Transverse colon (tissue), 4 donors: Measurements from ENCODE around the gene NECTIN4. TPM values are rescaled to one million over a fixed set of nuclear protein-coding genes. Genes with fewer than 3 reads are reported as not detected.

Experiments
- DNase-seq: peaks from one replicate; pipeline ENCODE4 v3.0.0-alpha.2; 2019
- H3K27ac ChIP-seq, 4 donors: fragments of 200-600 bp; sonication (generic); 2 replicates each; pipeline ENCODE4 v1.5.1; 2016 to 2018; ENCODE audit warnings: inconsistent platforms in 4 of 4
- H3K27me3 ChIP-seq: fragments of 200-600 bp; sonication (generic); 2 replicates; pipeline ENCODE4 v1.5.1; 2017; ENCODE audit warnings: inconsistent platforms
- H3K36me3 ChIP-seq, 4 donors: fragments of 200-600 bp; sonication (generic); 2 replicates each; pipeline ENCODE4 v1.5.1; 2017 to 2019; ENCODE audit warnings: inconsistent platforms in 4 of 4
- H3K4me1 ChIP-seq, 4 donors: fragments of 200-600 bp; sonication (generic); 2 replicates each; pipeline ENCODE4 v1.5.1; 2017 to 2020; ENCODE audit warnings: inconsistent platforms in 4 of 4
- H3K4me3 ChIP-seq, 4 donors: fragments of 200-600 bp; sonication (generic); 1 replicate in 1 of 4; 2 replicates in 3 of 4; pipeline versions ENCODE4 v1.5.1 to v1.6.1; 2017 to 2019; ENCODE audit warnings: inconsistent platforms in 4 of 4
- H3K9me3 ChIP-seq, 2 donors: fragments of 200-600 bp; sonication (generic); 2 replicates each; pipeline ENCODE4 v1.5.1; 2017 to 2019; ENCODE audit warnings: inconsistent platforms in 2 of 2
- CTCF ChIP-seq, 5 experiments: fragments of 200-600 bp in 3 of 5; fragments of 450-650 bp in 2 of 5; sonication (generic) in 3 of 5; IDR thresholded peaks; 1 replicate in 2 of 5; 2 replicates in 3 of 5; pipeline ENCODE4 v1.5.1; 2016 to 2017; ENCODE audit warnings: antibody characterized with exemption in 5 of 5, inconsistent platforms in 3 of 5, mild to moderate bottlenecking in 2 of 5, moderate library complexity in 1 of 5
- EP300 ChIP-seq: sonication (generic); formaldehyde crosslinking; IDR thresholded peaks from one replicate; pipeline ENCODE4 v1.6.1; 2017; ENCODE audit warnings: antibody characterized with exemption, low read depth
- POLR2A ChIP-seq: fragments of 450-650 bp; IDR thresholded peaks from one replicate; pipeline ENCODE4 v1.6.1; 2016; ENCODE audit warnings: antibody characterized with exemption, mild to moderate bottlenecking, moderate library complexity
- POLR2AphosphoS5 ChIP-seq, 3 donors: sonication (generic); formaldehyde crosslinking; IDR thresholded peaks; one replicate each; pipeline ENCODE4 v1.6.1; 2016; ENCODE audit warnings: antibody characterized with exemption in 3 of 3
- WGBS, 2 donors: methylation state at CpG; one replicate each; pipeline ENCODE4 v1.1.5; 2018; ENCODE audit warnings: low coverage in 1 of 2; 5-methylcytosine and 5-hydroxymethylcytosine counted together
- in situ Hi-C, 4 donors: fragments of 200-750 bp; cut with MboI; loops; one replicate each; pipeline versions ENCODE4 v1.15.0 to v1.15.1; 2017; ENCODE audit warnings: low sequenced_read_pairs in 3 of 4, low pct_ligation_motif_present in 1 of 4, low pct_unique_long_range_greater_than_20kb in 1 of 4
- intact Hi-C: fragments of 100-400 bp; cut with DNase I; formaldehyde crosslinking; loops from one replicate; pipeline ENCODE4 v1.15.1; 2023; ENCODE audit warnings: low total_unique reads
- total RNA-seq, 4 donors: library from RNA; depleted of rRNA; stranded (reverse); fragments of >200 nt; gene quantifications; one replicate each; pipeline ENCODE4 v1.1.0, GENCODE V29; 2016

NECTIN4 gene
- total RNA-seq, 4 donors from 2014 or later, result 0.37 to 4.0 (median 0.82) TPM; not detected in 1

- DNase-seq, result no peak
- no peak overlapping the region for H3K4me3 ChIP-seq
- intact Hi-C loops, result no loop called here
- in situ Hi-C loops, result no loop called here
- no peaks in the 10 kb centered on the region for H3K9me3 ChIP-seq
- TF ChIP-seq POLR2A (no peak), EP300 (no peak), CTCF (IDR thresholded peaks at IDR 0.05) (no peak), POLR2AphosphoS5 (IDR thresholded peaks at IDR 0.05) (no peak)
- H3K27me3 ChIP-seq, result no peaks in the 10 kb centered on the region
- 72 to 91% methylated on average over 4 to 12 of the region's 12 CpGs for WGBS, 2 donors
- H3K27ac ChIP-seq, result no peak overlapping the region
- H3K36me3 ChIP-seq, result no peaks in the 10 kb centered on the region
- H3K4me1 ChIP-seq, result peaks cover 26 to 64% (median 33%) of the 10 kb centered on the region in 4 donors
Measured at GRCh38 chr1:161115132-161115711, 25.9 kb upstream of the NECTIN4 start.

- in situ Hi-C loops (no loop called here), intact Hi-C loops (no loop called here)
- Histone ChIP-seq H3K36me3 (no peaks in the 10 kb centered on the region), H3K4me1 (peaks cover 22 to 58% (median 28%) of the 10 kb centered on the region in 4 donors), H3K27me3 (no peaks in the 10 kb centered on the region), H3K27ac (no peak overlapping the region), H3K9me3 (no peaks in the 10 kb centered on the region), H3K4me3 (no peak overlapping the region)
- 77 to 83% methylated on average over 2 of the region's 2 CpGs for WGBS, 2 donors
- DNase-seq, result no peak
- TF ChIP-seq CTCF (IDR thresholded peaks at IDR 0.05) (no peak), POLR2AphosphoS5 (IDR thresholded peaks at IDR 0.05) (no peak), EP300 (no peak), POLR2A (no peak)
Measured at GRCh38 chr1:161114556-161114955, 25.2 kb upstream of the NECTIN4 start.

- no peak overlapping the region for H3K27ac ChIP-seq
Measured at GRCh38 chr1:161113915-161114314, 24.6 kb upstream of the NECTIN4 start.

GRCh38 chr1:161111527-161111926, 22.2 kb upstream of the NECTIN4 start:
- Histone ChIP-seq H3K27me3 (no peaks in the 10 kb centered on the region), H3K27ac (no peak overlapping the region), H3K36me3 (no peaks in the 10 kb centered on the region), H3K9me3 (no peaks in the 10 kb centered on the region), H3K4me1 (peaks cover 6 to 39% (median 9%) of the 10 kb centered on the region in 4 donors), H3K4me3 (no peak overlapping the region)
- DNase-seq, result no peak
- no peak for TF ChIP-seq EP300
- TF ChIP-seq POLR2A, result no peak
- no peak for TF ChIP-seq POLR2AphosphoS5 (IDR thresholded peaks at IDR 0.05)
- no peak for TF ChIP-seq CTCF (IDR thresholded peaks at IDR 0.05)
- intact Hi-C loops (no loop called here), in situ Hi-C loops (no loop called here)
- WGBS, 2 donors, result 86% methylated on average over 2 of the region's 2 CpGs; no CpG with 5 or more reads in 1 of the 2 donors

More at GRCh38 chr1:161113915-161114314, 24.6 kb upstream of the NECTIN4 start:
- TF ChIP-seq EP300 (no peak), CTCF (IDR thresholded peaks at IDR 0.05) (no peak), POLR2AphosphoS5 (IDR thresholded peaks at IDR 0.05) (no peak)
- in situ Hi-C loops (no loop called here), intact Hi-C loops (no loop called here)
- no peak for DNase-seq
- Histone ChIP-seq H3K36me3 (no peaks in the 10 kb centered on the region), H3K4me3 (no peak overlapping the region), H3K4me1 (peaks cover 16 to 51% (median 22%) of the 10 kb centered on the region in 4 donors), H3K9me3 (no peaks in the 10 kb centered on the region), H3K27me3 (no peaks in the 10 kb centered on the region)
- 83 to 85% methylated on average over 1 of the region's 1 CpG for WGBS, 2 donors
